Measurements from ENCODE around the gene ATXN2.

GRCh38 chr12:111419784-111420183 is 179.3 kb downstream of the ATXN2 start:
- TF ChIP-seq CTCF (IDR thresholded peaks at IDR 0.05) (no peak), POLR2A (IDR thresholded peaks at IDR 0.05) (no peak), EP300 (IDR thresholded peaks at IDR 0.05) (no peak)
